Glutamatergic neuron (in vitro differentiated cells): ENCODE measurements around the gene FOXR1. TPM values are rescaled to one million over a fixed set of nuclear protein-coding genes. Genes with fewer than 3 reads are reported as not detected.
"Not testable (repeated sequence)": the region's sequence is repeated elsewhere in the genome, so short reads cannot be mapped to it uniquely, and the experiment has no call there.

Source experiments
- DNase-seq: peaks from one replicate; pipeline ENCODE4 v3.0.0; 2022
- H3K27ac Mint-ChIP-seq: one replicate; pipeline ENCODE4 v1.8.0; 2020; ENCODE audit warnings: mild to moderate bottlenecking, mixed read lengths, inconsistent platforms; ENCODE audit not compliant: unreplicated experiment
- H3K27me3 Mint-ChIP-seq: one replicate; pipeline ENCODE4 v1.8.0; 2020; ENCODE audit warnings: mild to moderate bottlenecking, moderate library complexity, mixed read lengths, inconsistent platforms; ENCODE audit not compliant: unreplicated experiment
- H3K36me3 Mint-ChIP-seq: one replicate; pipeline ENCODE4 v1.8.0; 2020; ENCODE audit warnings: mild to moderate bottlenecking, mixed read lengths, inconsistent platforms; ENCODE audit not compliant: unreplicated experiment
- H3K4me1 Mint-ChIP-seq: one replicate; pipeline ENCODE4 v1.8.0; 2020; ENCODE audit warnings: mild to moderate bottlenecking, low read depth, mixed read lengths, inconsistent platforms; ENCODE audit not compliant: unreplicated experiment
- H3K4me3 Mint-ChIP-seq: one replicate; pipeline ENCODE4 v1.8.0; 2020; ENCODE audit warnings: mild to moderate bottlenecking, mixed read lengths, inconsistent platforms; ENCODE audit not compliant: unreplicated experiment
- H3K9me3 Mint-ChIP-seq: one replicate; pipeline ENCODE4 v1.8.0; 2020; ENCODE audit warnings: mild to moderate bottlenecking, moderate library complexity, mixed read lengths, inconsistent platforms; ENCODE audit not compliant: unreplicated experiment
- total RNA-seq: library from RNA; stranded (reverse); fragmentation: NEBNext Ultra II Directional; extraction: Animal tissue kit (Norgen Biotek cat#: 25700); gene quantifications from one replicate; pipeline ENCODE4 v1.2.1, GENCODE V29; 2021; ENCODE audit not compliant: unreplicated experiment
- TF ChIP-seq, protein P1 (sequence below): fragments of 200-600 bp; sonication (generic); IDR thresholded peaks from one replicate; pipeline ENCODE4 v1.5.0; 2021; ENCODE audit not compliant: partially characterized antibody, unreplicated experiment

FOXR1 gene
- total RNA-seq, 1 donor from 2014 or later, result not detected

- no peak for DNase-seq
- TF ChIP-seq, protein P1, sequence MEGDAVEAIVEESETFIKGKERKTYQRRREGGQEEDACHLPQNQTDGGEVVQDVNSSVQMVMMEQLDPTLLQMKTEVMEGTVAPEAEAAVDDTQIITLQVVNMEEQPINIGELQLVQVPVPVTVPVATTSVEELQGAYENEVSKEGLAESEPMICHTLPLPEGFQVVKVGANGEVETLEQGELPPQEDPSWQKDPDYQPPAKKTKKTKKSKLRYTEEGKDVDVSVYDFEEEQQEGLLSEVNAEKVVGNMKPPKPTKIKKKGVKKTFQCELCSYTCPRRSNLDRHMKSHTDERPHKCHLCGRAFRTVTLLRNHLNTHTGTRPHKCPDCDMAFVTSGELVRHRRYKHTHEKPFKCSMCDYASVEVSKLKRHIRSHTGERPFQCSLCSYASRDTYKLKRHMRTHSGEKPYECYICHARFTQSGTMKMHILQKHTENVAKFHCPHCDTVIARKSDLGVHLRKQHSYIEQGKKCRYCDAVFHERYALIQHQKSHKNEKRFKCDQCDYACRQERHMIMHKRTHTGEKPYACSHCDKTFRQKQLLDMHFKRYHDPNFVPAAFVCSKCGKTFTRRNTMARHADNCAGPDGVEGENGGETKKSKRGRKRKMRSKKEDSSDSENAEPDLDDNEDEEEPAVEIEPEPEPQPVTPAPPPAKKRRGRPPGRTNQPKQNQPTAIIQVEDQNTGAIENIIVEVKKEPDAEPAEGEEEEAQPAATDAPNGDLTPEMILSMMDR, result no peak
- peaks cover 2% of the 10 kb centered on the region for H3K9me3 Mint-ChIP-seq
- no peak overlapping the region for H3K27ac Mint-ChIP-seq
- no peaks in the 10 kb centered on the region for H3K36me3 Mint-ChIP-seq
- H3K27me3 Mint-ChIP-seq, result peaks cover 1% of the 10 kb centered on the region
- peaks cover 8% of the 10 kb centered on the region for H3K4me1 Mint-ChIP-seq
- H3K4me3 Mint-ChIP-seq, result no peak overlapping the region
Observed at GRCh38 chr11:118957549-118957948, 14.0 kb upstream of the FOXR1 start.

DNA sequence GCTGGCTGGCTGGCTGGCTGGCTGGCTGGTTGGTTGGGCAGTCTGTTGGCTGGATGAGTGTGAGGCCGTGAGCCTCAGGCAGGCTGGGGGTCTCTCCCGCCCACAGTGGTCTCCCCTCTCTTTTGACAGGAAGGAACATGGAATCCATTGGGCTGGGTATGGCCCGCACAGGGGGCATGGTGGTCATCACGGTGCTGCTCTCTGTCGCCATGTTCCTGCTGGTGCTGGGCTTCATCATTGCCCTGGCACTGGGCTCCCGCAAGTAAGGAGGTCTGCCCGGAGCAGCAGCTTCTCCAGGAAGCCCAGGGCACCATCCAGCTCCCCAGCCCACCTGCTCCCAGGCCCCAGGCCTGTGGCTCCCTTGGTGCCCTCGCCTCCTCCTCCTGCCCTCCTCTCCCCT is 13.6 kb upstream of the FOXR1 start:
- TF ChIP-seq, protein P1, result no peak
- Mint-ChIP-seq H3K4me1 (peaks cover 5% of the 10 kb centered on the region), H3K4me3 (no peak overlapping the region), H3K36me3 (no peaks in the 10 kb centered on the region), H3K27me3 (peaks cover 1% of the 10 kb centered on the region), H3K27ac (no peak overlapping the region), H3K9me3 (peaks cover under 1% of the 10 kb centered on the region)
- DNase-seq, result no peak

GRCh38 chr11:118958577-118958976 is 13.0 kb upstream of the FOXR1 start:
- peaks cover 1% of the 10 kb centered on the region for H3K27me3 Mint-ChIP-seq
- H3K27ac Mint-ChIP-seq, result no peak overlapping the region
- no peaks in the 10 kb centered on the region for H3K36me3 Mint-ChIP-seq
- H3K9me3 Mint-ChIP-seq, result no peaks in the 10 kb centered on the region
- H3K4me3 Mint-ChIP-seq, result no peak overlapping the region
- TF ChIP-seq, protein P1, result no peak
- peaks cover 5% of the 10 kb centered on the region for H3K4me1 Mint-ChIP-seq
- DNase-seq, result no peak

DNA sequence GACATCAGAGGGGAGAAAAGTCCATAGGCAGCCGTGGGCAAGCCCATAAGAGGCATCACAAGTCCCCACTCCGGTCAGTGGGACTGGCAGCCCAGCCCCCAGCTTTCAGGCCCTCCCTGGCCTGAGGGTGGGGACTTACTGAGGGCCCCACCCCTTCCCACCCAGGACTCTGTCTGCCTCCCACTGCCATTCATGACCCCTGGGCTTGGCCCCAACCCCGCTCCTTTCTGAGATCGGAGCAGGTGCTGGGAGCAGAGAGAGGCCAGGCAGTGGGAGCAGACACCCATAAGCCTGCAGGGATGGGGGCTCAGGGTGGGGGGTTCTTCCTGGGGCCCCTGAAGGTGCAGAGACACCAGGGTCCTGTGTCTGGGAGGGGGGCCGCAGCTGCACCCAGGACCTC is 10.4 kb upstream of the FOXR1 start:
- H3K9me3 Mint-ChIP-seq, result no peaks in the 10 kb centered on the region
- no peak for DNase-seq
- TF ChIP-seq, protein P1, result no peak
- H3K4me3 Mint-ChIP-seq, result no peak overlapping the region
- H3K27me3 Mint-ChIP-seq, result peaks cover 1% of the 10 kb centered on the region
- H3K27ac Mint-ChIP-seq, result no peak overlapping the region
- no peaks in the 10 kb centered on the region for H3K4me1 Mint-ChIP-seq
- H3K36me3 Mint-ChIP-seq, result no peaks in the 10 kb centered on the region

- H3K27me3 Mint-ChIP-seq, result peaks cover 1% of the 10 kb centered on the region
- no peaks in the 10 kb centered on the region for H3K9me3 Mint-ChIP-seq
- no peaks in the 10 kb centered on the region for H3K4me1 Mint-ChIP-seq
- TF ChIP-seq, protein P1, result no peak
- no peak overlapping the region for H3K27ac Mint-ChIP-seq
- DNase-seq, result no peak
- no peaks in the 10 kb centered on the region for H3K36me3 Mint-ChIP-seq
- H3K4me3 Mint-ChIP-seq, result no peak overlapping the region
Observed at GRCh38 chr11:118961591-118961990, 10.0 kb upstream of the FOXR1 start.

GRCh38 chr11:118969508-118969907 is 2.1 kb upstream of the FOXR1 start:
- not testable (repeated sequence) for DNase-seq, H3K4me1 Mint-ChIP-seq, H3K9me3 Mint-ChIP-seq, H3K27ac Mint-ChIP-seq, H3K27me3 Mint-ChIP-seq, H3K36me3 Mint-ChIP-seq, H3K4me3 Mint-ChIP-seq
